ENCODE measurements around the gene MDN1. TPM values are rescaled to one million over a fixed set of nuclear protein-coding genes. Genes with fewer than 3 reads are reported as not detected.
A peak's percentile ranks its signal among the peaks of the same experiment; 100 is the strongest.
"Not testable (repeated sequence)": the region's sequence is repeated elsewhere in the genome, so short reads cannot be mapped to it uniquely, and the experiment has no call there.

The MDN1 gene
- total and polyA plus RNA-seq, 8 donors: 24.6 to 42.2 (median 39.7) TPM

DNA sequence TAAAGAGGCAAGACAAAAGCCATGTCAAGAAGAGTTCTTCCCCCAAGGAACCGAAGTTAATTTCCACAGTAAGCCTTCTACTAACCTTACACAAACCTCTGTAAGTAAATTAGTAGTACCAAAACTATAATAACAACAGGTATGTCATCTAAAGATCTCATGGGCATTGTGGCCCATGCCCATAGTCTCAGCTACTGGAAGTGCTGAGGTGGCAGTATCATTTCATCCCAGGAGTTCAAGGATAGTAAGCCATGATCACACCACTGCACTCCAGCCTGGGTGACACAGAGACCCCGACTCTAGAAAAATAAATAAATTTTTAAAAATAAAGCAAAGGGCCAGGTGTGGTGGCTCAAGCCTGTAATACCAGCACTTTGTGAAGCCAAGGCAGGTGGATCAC lies 29.2 kb downstream of the MDN1 start:
- H3K4me3 ChIP-seq: no peak overlapping the region
- DNase-seq (no peak), ATAC-seq (no peak)
- H3K4me1 ChIP-seq: no peaks in the 10 kb centered on the region
- no peak overlapping the region for H3K27ac ChIP-seq
- peaks cover 0 to 80% of the 10 kb centered on the region in 2 donors for H3K36me3 ChIP-seq
- intact Hi-C loops (cut with DNase I): no loop called here
- H3K27me3 ChIP-seq: no peaks in the 10 kb centered on the region
- no peaks in the 10 kb centered on the region for H3K9me3 ChIP-seq
- TF ChIP-seq, protein P1, sequence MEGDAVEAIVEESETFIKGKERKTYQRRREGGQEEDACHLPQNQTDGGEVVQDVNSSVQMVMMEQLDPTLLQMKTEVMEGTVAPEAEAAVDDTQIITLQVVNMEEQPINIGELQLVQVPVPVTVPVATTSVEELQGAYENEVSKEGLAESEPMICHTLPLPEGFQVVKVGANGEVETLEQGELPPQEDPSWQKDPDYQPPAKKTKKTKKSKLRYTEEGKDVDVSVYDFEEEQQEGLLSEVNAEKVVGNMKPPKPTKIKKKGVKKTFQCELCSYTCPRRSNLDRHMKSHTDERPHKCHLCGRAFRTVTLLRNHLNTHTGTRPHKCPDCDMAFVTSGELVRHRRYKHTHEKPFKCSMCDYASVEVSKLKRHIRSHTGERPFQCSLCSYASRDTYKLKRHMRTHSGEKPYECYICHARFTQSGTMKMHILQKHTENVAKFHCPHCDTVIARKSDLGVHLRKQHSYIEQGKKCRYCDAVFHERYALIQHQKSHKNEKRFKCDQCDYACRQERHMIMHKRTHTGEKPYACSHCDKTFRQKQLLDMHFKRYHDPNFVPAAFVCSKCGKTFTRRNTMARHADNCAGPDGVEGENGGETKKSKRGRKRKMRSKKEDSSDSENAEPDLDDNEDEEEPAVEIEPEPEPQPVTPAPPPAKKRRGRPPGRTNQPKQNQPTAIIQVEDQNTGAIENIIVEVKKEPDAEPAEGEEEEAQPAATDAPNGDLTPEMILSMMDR (IDR thresholded peaks at IDR 0.05): no peak

DNA sequence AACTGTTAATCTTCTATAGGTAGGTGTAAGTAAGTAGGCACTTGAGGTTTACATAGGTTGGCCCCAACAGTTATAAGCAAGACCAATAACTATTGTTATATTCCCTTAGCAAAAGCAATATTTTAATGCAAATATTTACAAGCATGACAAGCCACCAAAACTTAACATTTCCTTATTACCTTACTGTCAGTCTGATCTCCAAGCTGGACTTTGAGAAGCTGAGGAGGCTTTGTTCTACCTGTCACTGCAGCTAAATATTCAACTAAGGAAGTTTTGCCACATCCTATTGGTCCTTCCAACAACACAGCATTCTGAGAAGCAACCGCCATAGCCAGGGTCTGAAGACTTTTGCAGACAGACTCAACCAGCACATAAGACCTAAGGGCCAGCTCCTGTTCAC lies 29.6 kb downstream of the MDN1 start:
- ATAC-seq (no peak), DNase-seq (no peak)
- intact Hi-C loops (cut with DNase I): no loop called here
- peaks cover 0 to 81% of the 10 kb centered on the region in 2 donors for H3K36me3 ChIP-seq
- no peak overlapping the region for H3K4me3 ChIP-seq
- no peak overlapping the region for H3K27ac ChIP-seq
- H3K9me3 ChIP-seq: no peaks in the 10 kb centered on the region
- TF ChIP-seq, protein P1 (IDR thresholded peaks at IDR 0.05): no peak
- no peaks in the 10 kb centered on the region for H3K27me3 ChIP-seq
- no peaks in the 10 kb centered on the region for H3K4me1 ChIP-seq

DNA sequence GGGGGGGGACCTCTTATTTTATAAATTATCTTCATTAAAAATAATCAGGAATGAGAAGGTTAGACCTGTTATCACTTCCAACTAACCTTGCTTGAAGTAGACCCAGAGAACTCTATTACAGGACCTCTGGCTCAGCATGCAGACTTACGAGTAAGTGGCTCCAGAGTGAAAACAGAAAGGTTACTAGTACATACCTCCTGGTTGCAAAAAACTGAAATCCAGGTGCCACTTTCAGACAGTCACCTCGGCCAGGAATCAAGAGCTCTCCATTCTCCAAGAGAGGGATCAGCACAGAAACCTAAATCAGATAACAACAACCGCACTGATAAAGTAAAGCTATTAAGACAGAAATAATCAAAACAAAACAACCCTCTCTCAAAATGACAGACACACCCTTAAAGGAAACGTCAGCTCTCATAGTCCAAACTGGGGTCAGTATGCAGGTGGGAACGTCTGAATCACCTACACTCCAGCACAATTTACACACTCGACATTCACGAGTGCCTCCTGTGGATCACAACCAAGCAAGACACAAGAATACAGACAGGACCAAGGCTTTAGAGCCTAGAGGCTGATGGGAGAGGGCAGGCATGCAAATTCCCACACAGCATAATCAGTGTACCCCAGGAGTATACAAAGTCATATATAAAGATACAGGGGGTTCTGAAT lies 31.8 kb downstream of the MDN1 start:
- intact Hi-C loops (cut with DNase I): no loop called here
- no peaks in the 10 kb centered on the region for H3K4me1 ChIP-seq
- H3K9me3 ChIP-seq: peaks cover 0 to 8% of the 10 kb centered on the region in 2 donors
- DNase-seq (peak in 1 of 4 donors; percentile 49), ATAC-seq (peak; percentile 94)
- peaks cover 5 to 86% of the 10 kb centered on the region in 2 donors for H3K36me3 ChIP-seq
- H3K27ac ChIP-seq: no peak overlapping the region
- H3K4me3 ChIP-seq: no peak overlapping the region
- no peaks in the 10 kb centered on the region for H3K27me3 ChIP-seq
- TF ChIP-seq, protein P1 (IDR thresholded peaks at IDR 0.05): no peak

DNA sequence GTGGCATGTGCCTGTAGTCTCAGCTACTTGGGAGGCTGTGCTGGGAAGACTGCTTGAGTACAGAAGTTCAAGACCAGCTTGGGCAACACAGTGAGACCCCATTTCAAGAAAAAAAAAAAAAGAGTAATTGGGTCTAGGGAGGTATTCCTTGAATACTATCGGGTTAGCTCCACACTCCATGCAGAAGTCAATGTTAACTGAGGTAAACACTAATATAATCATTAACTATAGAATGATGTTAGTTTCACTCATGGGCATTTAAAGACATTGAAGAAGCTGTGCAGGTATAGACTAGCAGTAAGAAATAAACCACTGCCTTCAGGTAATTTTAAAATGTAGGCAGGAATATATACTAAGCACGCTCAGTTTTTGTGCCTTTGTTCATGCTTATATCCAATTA lies 32.6 kb downstream of the MDN1 start:
- no peak overlapping the region for H3K27ac ChIP-seq
- H3K36me3 ChIP-seq: peaks cover 5 to 86% of the 10 kb centered on the region in 2 donors
- no peak for ATAC-seq
- intact Hi-C loops (cut with DNase I): no loop called here
- H3K4me1 ChIP-seq: no peaks in the 10 kb centered on the region
- no peak overlapping the region for H3K4me3 ChIP-seq
- TF ChIP-seq, protein P1 (IDR thresholded peaks at IDR 0.05): no peak
- no peaks in the 10 kb centered on the region for H3K27me3 ChIP-seq
- peaks cover 0 to 8% of the 10 kb centered on the region in 2 donors for H3K9me3 ChIP-seq
- DNase-seq: no peak

DNA sequence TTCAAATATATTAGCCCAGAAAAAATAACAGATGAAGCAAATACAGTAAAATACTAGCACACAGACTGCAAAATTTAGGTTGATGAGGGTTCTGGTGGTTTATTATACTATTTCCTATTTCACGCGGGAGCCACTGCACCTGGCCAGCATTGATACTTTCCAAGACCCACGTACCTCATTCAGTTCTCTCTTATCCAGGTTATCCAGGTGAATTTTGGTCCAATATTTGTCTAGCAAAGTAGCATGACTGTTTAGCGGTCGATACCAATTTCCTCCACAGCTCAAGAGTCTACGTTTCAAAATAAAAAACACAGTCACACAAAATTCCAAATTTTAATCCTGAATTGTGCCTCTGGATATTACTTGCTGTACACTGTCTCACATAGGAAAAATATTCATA lies 34.8 kb downstream of the MDN1 start:
- DNase-seq (no peak), ATAC-seq (no peak)
- peaks cover 5 to 98% of the 10 kb centered on the region in 2 donors for H3K36me3 ChIP-seq
- no peaks in the 10 kb centered on the region for H3K4me1 ChIP-seq
- TF ChIP-seq, protein P1 (IDR thresholded peaks at IDR 0.05): no peak
- no peaks in the 10 kb centered on the region for H3K27me3 ChIP-seq
- H3K27ac ChIP-seq: no peak overlapping the region
- intact Hi-C loops (cut with DNase I): no loop called here
- H3K9me3 ChIP-seq: peaks cover 0 to 8% of the 10 kb centered on the region in 2 donors
- H3K4me3 ChIP-seq: no peak overlapping the region

DNA sequence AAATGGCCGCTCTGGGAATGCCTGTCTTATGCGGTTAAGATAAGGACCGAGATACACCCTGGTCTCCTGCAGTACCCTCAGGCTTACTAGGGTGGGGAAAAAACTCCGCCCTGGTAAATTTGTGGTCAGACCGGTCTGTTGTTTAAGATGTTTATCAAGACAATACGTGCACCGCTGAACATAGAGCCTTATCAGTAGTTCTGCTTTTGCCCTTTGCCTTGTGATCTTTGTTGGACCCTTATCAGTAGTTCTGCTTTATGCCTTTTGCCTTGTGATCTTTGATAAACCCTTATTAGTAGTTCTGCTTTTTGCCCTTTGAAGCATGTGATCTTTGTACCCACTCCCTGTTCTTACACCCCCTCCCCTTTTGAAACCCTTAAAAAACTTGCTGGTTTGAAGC lies 36.3 kb downstream of the MDN1 start:
- intact Hi-C loops (cut with DNase I): not testable (repeated sequence)

More for the DNA sequence above, 36.3 kb downstream of the MDN1 start:
- not testable (repeated sequence) for H3K4me1 ChIP-seq, H3K4me3 ChIP-seq, H3K27me3 ChIP-seq, DNase-seq, ATAC-seq, H3K9me3 ChIP-seq, H3K27ac ChIP-seq
- H3K36me3 ChIP-seq: peaks cover 5 to 88% of the 10 kb centered on the region in 2 donors
